Keratinocyte (primary cell): Measurements from ENCODE around the gene HMGA1. TPM values are rescaled to one million over a fixed set of nuclear protein-coding genes. Genes with fewer than 3 reads are reported as not detected.

Experiments used
- DNase-seq: peaks from one replicate; pipeline ENCODE4 v3.0.0-alpha.2; 2011; ENCODE audit warnings: low read depth, missing footprints, low spot score
- FAIRE-seq: peaks from 2 replicates; lab custom pipeline; 2011; peaks lifted over from hg19 to GRCh38; lab: Jason Lieb, UNC
- H2AFZ ChIP-seq: 2 replicates; pipeline ENCODE4 v1.6.0; 2012; ENCODE audit warnings: low read length, control low read depth, inconsistent platforms; ENCODE audit not compliant: control insufficient read depth
- H3K27ac ChIP-seq: 2 replicates; pipeline ENCODE4 v1.5.1; 2011; ENCODE audit warnings: low read length; ENCODE audit not compliant: control insufficient read depth, insufficient read depth
- H3K27me3 ChIP-seq: 3 replicates; pipeline ENCODE4 v1.6.0; 2011; ENCODE audit warnings: low read length; ENCODE audit not compliant: control insufficient read depth, insufficient read depth; ENCODE audit errors: extremely low read depth
- H3K36me3 ChIP-seq, 2 experiments: 2 replicates in 1 of 2; 3 replicates in 1 of 2; pipeline ENCODE4 v1.5.1; 2011; ENCODE audit warnings: low read length in 2 of 2, mild to moderate bottlenecking in 1 of 2; ENCODE audit not compliant: control insufficient read depth in 2 of 2, insufficient read depth in 2 of 2; ENCODE audit errors: extremely low read depth in 1 of 2
- H3K4me1 ChIP-seq: 3 replicates; pipeline ENCODE4 v1.5.1; 2011; ENCODE audit warnings: low read length; ENCODE audit not compliant: control insufficient read depth, insufficient read depth; ENCODE audit errors: extremely low read depth
- H3K4me2 ChIP-seq: 3 replicates; pipeline ENCODE4 v1.6.0; 2011; ENCODE audit warnings: low read depth, low read length; ENCODE audit not compliant: control insufficient read depth, insufficient read depth; ENCODE audit errors: extremely low read depth
- H3K4me3 ChIP-seq, 3 experiments: fragments of 200-600 bp in 1 of 3; sonication (generic) in 1 of 3; 2 replicates in 2 of 3; 3 replicates in 1 of 3; pipeline ENCODE4 v1.5.1; 2011 to 2016; ENCODE audit warnings: low read length in 3 of 3, mild to moderate bottlenecking in 3 of 3, control low read depth in 2 of 3, inconsistent platforms in 1 of 3, low read depth in 1 of 3, mixed read lengths in 1 of 3, mixed run types in 1 of 3, moderate library complexity in 1 of 3; ENCODE audit not compliant: control insufficient read depth in 2 of 3, insufficient read depth in 2 of 3; ENCODE audit errors: extremely low read depth in 1 of 3
- H3K79me2 ChIP-seq: 2 replicates; pipeline ENCODE4 v1.6.0; 2012; ENCODE audit warnings: low read length; ENCODE audit not compliant: control insufficient read depth, insufficient read depth
- H3K9ac ChIP-seq: 3 replicates; pipeline ENCODE4 v1.6.0; 2011; ENCODE audit warnings: low read length; ENCODE audit not compliant: control insufficient read depth, insufficient read depth; ENCODE audit errors: extremely low read depth
- H3K9me1 ChIP-seq: 3 replicates; pipeline ENCODE4 v1.6.0; 2011; ENCODE audit warnings: low read length; ENCODE audit not compliant: control insufficient read depth, insufficient read depth; ENCODE audit errors: extremely low read depth
- H3K9me3 ChIP-seq: 2 replicates; pipeline ENCODE4 v1.5.1; 2012; ENCODE audit warnings: low read depth, low read length; ENCODE audit not compliant: control insufficient read depth
- H4K20me1 ChIP-seq: 3 replicates; pipeline ENCODE4 v1.6.0; 2011; ENCODE audit warnings: low read length; ENCODE audit not compliant: control insufficient read depth, insufficient read depth; ENCODE audit errors: extremely low read depth
- EZH2 ChIP-seq: IDR thresholded peaks from one replicate; pipeline ENCODE4 v1.6.1; 2012; ENCODE audit warnings: inconsistent platforms, mild to moderate bottlenecking, low read length, moderate library complexity
- dilution Hi-C: fragments of 300-500 bp; cut with MboI; formaldehyde crosslinking; loops from one replicate; pipeline ENCODE4 v1.7.0; 2020; ENCODE audit warnings: low sequenced_read_pairs; ENCODE audit not compliant: extremely low pct_ligation_motif_present
- polyA plus RNA-seq, 5 experiments: library from polyadenylated mRNA; depleted of rRNA in 3 of 5; stranded (reverse) in 3 of 5; stranded (forward) in 1 of 5; unstranded in 1 of 5; fragments of >200 nt; gene quantifications; 1 replicate in 1 of 5; 2 replicates in 3 of 5; 3 replicates in 1 of 5; pipeline versions ENCODE4 v1.2.1 to v1.2.3, GENCODE V29; 2011 to 2012; ENCODE audit warnings: missing spikeins in 2 of 5, low read depth in 1 of 5, low replicate concordance in 1 of 5
- TF ChIP-seq, protein P1 (sequence below), 3 experiments: IDR thresholded peaks in 1 of 3; conservative IDR thresholded peaks in 1 of 3; optimal IDR thresholded peaks in 1 of 3; 2 replicates in 2 of 3; 3 replicates in 1 of 3; pipeline versions ENCODE3 to v1.5.1; 2011; ENCODE audit warnings: low read length in 3 of 3, mild to moderate bottlenecking in 3 of 3, moderate library complexity in 2 of 3, control low read depth in 1 of 3, inconsistent platforms in 1 of 3; ENCODE audit not compliant: insufficient read depth in 2 of 3; ENCODE audit errors: extremely low read depth in 1 of 3

HMGA1 gene
- polyA plus RNA-seq, 1 donor (not counting 4 experiments of a cell fraction or from before 2014, with no cell fraction given): 160 TPM

DNA sequence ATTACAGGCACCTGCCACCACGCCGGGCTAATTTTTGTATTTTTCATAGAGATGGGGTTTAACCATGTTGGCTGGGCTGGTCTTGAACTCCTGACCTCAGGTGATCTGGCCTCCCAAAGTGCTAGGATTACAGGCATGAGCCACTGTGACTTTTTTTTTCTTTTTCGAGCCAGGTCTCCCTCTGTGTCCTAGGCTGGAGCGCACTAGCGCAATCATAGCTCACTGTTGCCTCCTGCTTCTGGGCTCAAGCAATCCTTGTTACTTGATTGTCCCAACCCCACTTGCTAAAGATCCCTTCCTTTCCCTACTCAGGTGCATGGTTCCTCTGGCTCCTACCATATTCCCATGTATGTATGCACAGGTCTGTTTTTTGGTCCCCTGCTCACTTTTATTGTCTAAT lies 39.5 kb downstream of the HMGA1 start:
- Histone ChIP-seq H3K9ac (no peak overlapping the region), H3K27ac (no peak overlapping the region), H2AFZ (no peak overlapping the region), H3K79me2 (no peaks in the 10 kb centered on the region), H3K4me3 (no peak overlapping the region), H3K4me1 (no peaks in the 10 kb centered on the region), H4K20me1 (no peaks in the 10 kb centered on the region), H3K9me1 (no peaks in the 10 kb centered on the region), H3K9me3 (no peaks in the 10 kb centered on the region), H3K27me3 (no peaks in the 10 kb centered on the region), H3K36me3 (peaks cover 2 to 9% of the 10 kb centered on the region in 2 experiments), H3K4me2 (no peak overlapping the region)
- DNase-seq: no peak
- no peak for TF ChIP-seq EZH2
- TF ChIP-seq, protein P1, sequence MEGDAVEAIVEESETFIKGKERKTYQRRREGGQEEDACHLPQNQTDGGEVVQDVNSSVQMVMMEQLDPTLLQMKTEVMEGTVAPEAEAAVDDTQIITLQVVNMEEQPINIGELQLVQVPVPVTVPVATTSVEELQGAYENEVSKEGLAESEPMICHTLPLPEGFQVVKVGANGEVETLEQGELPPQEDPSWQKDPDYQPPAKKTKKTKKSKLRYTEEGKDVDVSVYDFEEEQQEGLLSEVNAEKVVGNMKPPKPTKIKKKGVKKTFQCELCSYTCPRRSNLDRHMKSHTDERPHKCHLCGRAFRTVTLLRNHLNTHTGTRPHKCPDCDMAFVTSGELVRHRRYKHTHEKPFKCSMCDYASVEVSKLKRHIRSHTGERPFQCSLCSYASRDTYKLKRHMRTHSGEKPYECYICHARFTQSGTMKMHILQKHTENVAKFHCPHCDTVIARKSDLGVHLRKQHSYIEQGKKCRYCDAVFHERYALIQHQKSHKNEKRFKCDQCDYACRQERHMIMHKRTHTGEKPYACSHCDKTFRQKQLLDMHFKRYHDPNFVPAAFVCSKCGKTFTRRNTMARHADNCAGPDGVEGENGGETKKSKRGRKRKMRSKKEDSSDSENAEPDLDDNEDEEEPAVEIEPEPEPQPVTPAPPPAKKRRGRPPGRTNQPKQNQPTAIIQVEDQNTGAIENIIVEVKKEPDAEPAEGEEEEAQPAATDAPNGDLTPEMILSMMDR (optimal IDR thresholded peaks at IDR 0.05 in 1 of 3, IDR thresholded peaks at IDR 0.05 in 1 of 3, conservative IDR thresholded peaks at IDR 0.05 in 1 of 3; ENCODE audit: extremely low read depth in 1 of 3, insufficient read depth in 2 of 3, low read length in 3 of 3): no peak
- FAIRE-seq: no peak
- dilution Hi-C loops: no loop called here

DNA sequence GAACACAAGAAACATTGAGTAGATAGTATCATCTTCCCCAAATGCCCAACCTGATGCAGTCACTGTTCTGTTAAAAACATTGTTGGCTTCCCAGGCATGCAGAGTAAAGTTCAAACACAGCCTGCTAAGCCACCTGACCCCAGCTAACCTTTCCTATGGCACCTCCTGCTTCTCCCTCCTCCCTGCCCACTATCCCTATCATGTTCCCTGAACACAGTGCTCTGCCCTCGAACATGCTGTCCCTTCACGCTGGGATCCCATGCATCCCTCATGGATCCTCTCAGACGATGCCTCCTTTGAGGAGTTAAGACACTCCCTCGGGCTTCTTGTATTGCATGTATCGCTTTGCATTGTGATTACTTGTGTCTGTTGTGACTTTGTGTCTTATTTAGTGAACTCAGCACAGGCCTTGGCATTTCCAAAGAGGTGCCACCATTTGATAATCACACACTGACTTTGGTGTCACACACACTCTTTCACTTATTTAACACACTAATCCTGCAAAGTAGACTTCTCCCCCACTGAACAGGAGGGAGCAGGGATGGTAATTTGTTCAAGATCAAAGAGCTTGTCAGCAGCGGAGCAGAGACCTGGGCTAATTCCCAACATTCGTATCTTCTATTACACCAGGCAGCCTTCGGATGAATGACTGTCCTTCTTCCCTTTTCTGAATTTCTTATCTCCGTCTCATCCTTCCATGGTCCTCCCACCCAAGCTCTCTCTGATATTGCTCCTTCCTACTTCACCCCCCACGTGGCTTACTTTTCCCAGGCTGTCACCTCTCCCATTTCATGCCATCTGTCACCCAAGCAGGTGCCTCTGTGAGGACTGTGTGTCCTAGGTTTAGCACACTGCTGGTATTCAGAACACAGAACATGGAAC lies 40.4 kb downstream of the HMGA1 start:
- H3K79me2 ChIP-seq: no peaks in the 10 kb centered on the region
- TF ChIP-seq EZH2: no peak
- TF ChIP-seq, protein P1 (optimal IDR thresholded peaks at IDR 0.05 in 1 of 3, IDR thresholded peaks at IDR 0.05 in 1 of 3, conservative IDR thresholded peaks at IDR 0.05 in 1 of 3; ENCODE audit: extremely low read depth in 1 of 3, insufficient read depth in 2 of 3, low read length in 3 of 3): no peak
- peaks cover 2 to 9% of the 10 kb centered on the region in 2 experiments for H3K36me3 ChIP-seq
- dilution Hi-C loops: no loop called here
- no peak overlapping the region for H3K4me3 ChIP-seq
- H3K4me2 ChIP-seq: no peak overlapping the region
- no peak overlapping the region for H2AFZ ChIP-seq
- no peaks in the 10 kb centered on the region for H3K27me3 ChIP-seq
- H3K9me3 ChIP-seq: no peaks in the 10 kb centered on the region
- H3K4me1 ChIP-seq: no peaks in the 10 kb centered on the region
- H3K27ac ChIP-seq: no peak overlapping the region
- no peaks in the 10 kb centered on the region for H3K9me1 ChIP-seq
- H4K20me1 ChIP-seq: no peaks in the 10 kb centered on the region
- DNase-seq: no peak
- no peak overlapping the region for H3K9ac ChIP-seq
- FAIRE-seq: no peak
